HepG2 (cell line): ENCODE data around the gene MFRP. TPM values are rescaled to one million over a fixed set of nuclear protein-coding genes. Genes with fewer than 3 reads are reported as not detected.

ENCODE experiments used
- AGO2 ChIP-seq: fragments of 200-400 bp; formaldehyde crosslinking; optimal IDR thresholded peaks from 2 replicates; pipeline ENCODE3; 2017; ENCODE audit warnings: mild to moderate bottlenecking, low read depth, low read length, moderate library complexity
- GABPB1 ChIP-seq: IDR thresholded peaks from 2 replicates; pipeline ENCODE4 v1.6.1; 2016; ENCODE audit warnings: mild to moderate bottlenecking, missing genetic modification reagents, moderate library complexity, missing compliant biosample characterization
- KDM2A ChIP-seq: sonication (generic); formaldehyde crosslinking; IDR thresholded peaks from 2 replicates; pipeline ENCODE4 v1.4.0; 2020; ENCODE audit warnings: low read depth, missing genetic modification reagents, borderline replicate concordance
- ONECUT2 ChIP-seq: sonication (generic); formaldehyde crosslinking; IDR thresholded peaks from 2 replicates; pipeline ENCODE4 v1.4.0; 2020; ENCODE audit warnings: missing genetic modification reagents
- ZC3H4 ChIP-seq: sonication (generic); formaldehyde crosslinking; IDR thresholded peaks from 2 replicates; pipeline ENCODE4 v1.4.0; 2020; ENCODE audit warnings: missing genetic modification reagents, borderline replicate concordance
- ZFP1 ChIP-seq: IDR thresholded peaks from 2 replicates; pipeline ENCODE4 v1.6.1; 2016
- ZFY ChIP-seq: sonication (generic); formaldehyde crosslinking; IDR thresholded peaks from 2 replicates; pipeline ENCODE4 v1.4.0; 2020; ENCODE audit warnings: missing genetic modification reagents
- ZNF382 ChIP-seq: sonication (generic); formaldehyde crosslinking; IDR thresholded peaks from 2 replicates; pipeline ENCODE4 v1.5.0; 2020; ENCODE audit warnings: missing genetic modification reagents, mild to moderate bottlenecking, borderline replicate concordance
- ZNF430 ChIP-seq: sonication (generic); formaldehyde crosslinking; IDR thresholded peaks from 2 replicates; pipeline ENCODE4 v1.9.0; 2021; ENCODE audit warnings: mild to moderate bottlenecking, missing genetic modification reagents
- ZNF562 ChIP-seq: sonication (generic); formaldehyde crosslinking; IDR thresholded peaks from 2 replicates; pipeline ENCODE4 v1.8.0; 2022; ENCODE audit warnings: missing genetic modification reagents, borderline replicate concordance
- ZNF614 ChIP-seq: IDR thresholded peaks from 2 replicates; pipeline ENCODE4 v1.6.1; 2018; ENCODE audit warnings: missing biosample characterization, missing genetic modification reagents, inconsistent platforms, borderline replicate concordance
- polyA plus RNA-seq, 8 experiments: library from polyadenylated mRNA; depleted of rRNA in 3 of 8; stranded (reverse) in 7 of 8; unstranded in 1 of 8; fragments of >200 nt; fragmentation: Illumina TruSeq in 4 of 8; extraction: Trizol in 4 of 8; gene quantifications; 2 replicates each; pipeline versions ENCODE4 v1.2.1 to v1.2.3, GENCODE V29; 2011 to 2016; ENCODE audit warnings: low read depth in 4 of 8, missing spikeins in 1 of 8, mixed read lengths in 1 of 8; ENCODE audit not compliant: insufficient read depth in 1 of 8
- total RNA-seq, 5 experiments: library from RNA; depleted of rRNA; stranded (reverse); fragments of >200 nt; fragmentation: Illumina TruSeq; extraction: Trizol; gene quantifications; 2 replicates each; pipeline ENCODE4 v1.2.3, GENCODE V29; 2016; ENCODE audit warnings: low read depth in 1 of 5
- TF ChIP-seq, protein P1 (sequence below): sonication (generic); formaldehyde crosslinking; IDR thresholded peaks from 2 replicates; pipeline ENCODE4 v1.8.0; 2022; ENCODE audit warnings: missing genetic modification reagents, mild to moderate bottlenecking, moderate library complexity, borderline replicate concordance
- TF ChIP-seq, protein P2 (sequence below), 2 experiments: sonication (generic) in 1 of 2; formaldehyde crosslinking in 1 of 2; IDR thresholded peaks; 2 replicates each; pipeline versions ENCODE4 v1.4.0 to v1.6.1; 2016 to 2020; ENCODE audit warnings: borderline replicate concordance in 1 of 2, low read depth in 1 of 2, mild to moderate bottlenecking in 1 of 2, missing genetic modification reagents in 1 of 2
- TF ChIP-seq, protein P3 (sequence below): sonication (generic); formaldehyde crosslinking; IDR thresholded peaks from 2 replicates; pipeline ENCODE4 v1.8.1; 2022; ENCODE audit warnings: low read depth, mild to moderate bottlenecking, missing genetic modification reagents
- TF ChIP-seq, protein P4 (sequence below): sonication (generic); formaldehyde crosslinking; IDR thresholded peaks from 2 replicates; pipeline ENCODE4 v1.5.0; 2020; ENCODE audit warnings: mild to moderate bottlenecking, missing genetic modification reagents, borderline replicate concordance

MFRP gene
- total and polyA plus RNA-seq, 2 of the 13 experiments (the other 11 are each of a cell fraction or from before 2014, with no cell fraction given) = not detected

DNA sequence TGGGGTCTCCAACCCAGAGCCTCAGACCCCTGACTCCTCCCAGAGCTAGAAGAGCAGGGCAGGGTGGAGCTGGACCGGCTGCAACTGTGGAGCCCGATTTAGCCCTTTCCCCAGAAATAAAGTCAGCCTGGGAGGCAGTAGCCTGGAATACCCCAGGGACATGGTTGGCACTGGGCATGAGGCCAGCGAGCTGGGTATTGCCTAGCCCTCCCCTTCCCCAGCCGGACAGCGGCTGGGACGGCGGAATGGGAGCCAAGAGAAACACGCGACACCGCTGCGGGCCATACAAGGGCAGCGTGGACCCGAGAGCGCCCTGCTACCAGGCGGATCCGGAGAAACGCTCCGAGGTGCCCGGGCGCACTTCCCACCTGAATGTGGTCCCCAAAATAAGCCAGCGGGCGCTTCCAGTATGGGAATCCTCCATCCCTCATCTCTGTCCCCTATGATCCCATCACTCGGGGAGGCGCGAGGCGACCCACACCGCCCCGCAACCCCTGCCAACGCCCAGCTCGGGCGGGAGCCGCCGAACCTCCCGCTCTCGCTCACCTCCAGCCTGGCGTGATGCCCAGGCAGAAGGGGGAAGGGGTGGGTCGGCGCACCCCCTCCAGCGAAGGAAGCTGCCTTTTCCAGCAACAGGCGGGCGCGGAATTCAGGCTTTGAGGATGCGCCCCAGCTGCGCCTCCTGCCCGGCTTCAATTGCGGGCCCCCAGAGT, 30.3 kb downstream of the MFRP start (continued):
- TF ChIP-seq, protein P1, sequence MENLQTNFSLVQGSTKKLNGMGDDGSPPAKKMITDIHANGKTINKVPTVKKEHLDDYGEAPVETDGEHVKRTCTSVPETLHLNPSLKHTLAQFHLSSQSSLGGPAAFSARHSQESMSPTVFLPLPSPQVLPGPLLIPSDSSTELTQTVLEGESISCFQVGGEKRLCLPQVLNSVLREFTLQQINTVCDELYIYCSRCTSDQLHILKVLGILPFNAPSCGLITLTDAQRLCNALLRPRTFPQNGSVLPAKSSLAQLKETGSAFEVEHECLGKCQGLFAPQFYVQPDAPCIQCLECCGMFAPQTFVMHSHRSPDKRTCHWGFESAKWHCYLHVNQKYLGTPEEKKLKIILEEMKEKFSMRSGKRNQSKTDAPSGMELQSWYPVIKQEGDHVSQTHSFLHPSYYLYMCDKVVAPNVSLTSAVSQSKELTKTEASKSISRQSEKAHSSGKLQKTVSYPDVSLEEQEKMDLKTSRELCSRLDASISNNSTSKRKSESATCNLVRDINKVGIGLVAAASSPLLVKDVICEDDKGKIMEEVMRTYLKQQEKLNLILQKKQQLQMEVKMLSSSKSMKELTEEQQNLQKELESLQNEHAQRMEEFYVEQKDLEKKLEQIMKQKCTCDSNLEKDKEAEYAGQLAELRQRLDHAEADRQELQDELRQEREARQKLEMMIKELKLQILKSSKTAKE (CRISPR knock-in tag) = no peak
- TF ChIP-seq GABPB1 (0 out of 2 replicates have a peak, but pooled peaks have one; percentile 10), ZFP1 (CRISPR knock-in tag) (no peak), AGO2 (peak; percentile 39), ZNF430 (no peak), ZNF614 (CRISPR knock-in tag) (no peak), ONECUT2 (CRISPR knock-in tag) (no peak), KDM2A (CRISPR knock-in tag) (0 out of 2 replicates have a peak, but pooled peaks have one; percentile 1), ZFY (CRISPR knock-in tag) (no peak), ZNF382 (CRISPR knock-in tag) (no peak), ZC3H4 (no peak), ZNF562 (CRISPR knock-in tag) (no peak)
- TF ChIP-seq, protein P2, sequence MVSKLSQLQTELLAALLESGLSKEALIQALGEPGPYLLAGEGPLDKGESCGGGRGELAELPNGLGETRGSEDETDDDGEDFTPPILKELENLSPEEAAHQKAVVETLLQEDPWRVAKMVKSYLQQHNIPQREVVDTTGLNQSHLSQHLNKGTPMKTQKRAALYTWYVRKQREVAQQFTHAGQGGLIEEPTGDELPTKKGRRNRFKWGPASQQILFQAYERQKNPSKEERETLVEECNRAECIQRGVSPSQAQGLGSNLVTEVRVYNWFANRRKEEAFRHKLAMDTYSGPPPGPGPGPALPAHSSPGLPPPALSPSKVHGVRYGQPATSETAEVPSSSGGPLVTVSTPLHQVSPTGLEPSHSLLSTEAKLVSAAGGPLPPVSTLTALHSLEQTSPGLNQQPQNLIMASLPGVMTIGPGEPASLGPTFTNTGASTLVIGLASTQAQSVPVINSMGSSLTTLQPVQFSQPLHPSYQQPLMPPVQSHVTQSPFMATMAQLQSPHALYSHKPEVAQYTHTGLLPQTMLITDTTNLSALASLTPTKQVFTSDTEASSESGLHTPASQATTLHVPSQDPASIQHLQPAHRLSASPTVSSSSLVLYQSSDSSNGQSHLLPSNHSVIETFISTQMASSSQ (IDR thresholded peaks at IDR 0.05; ENCODE audit: low read depth) = no peak
- TF ChIP-seq, protein P2 (CRISPR knock-in tag; IDR thresholded peaks at IDR 0.05; ENCODE audit: borderline replicate concordance) = no peak
- TF ChIP-seq, protein P3, sequence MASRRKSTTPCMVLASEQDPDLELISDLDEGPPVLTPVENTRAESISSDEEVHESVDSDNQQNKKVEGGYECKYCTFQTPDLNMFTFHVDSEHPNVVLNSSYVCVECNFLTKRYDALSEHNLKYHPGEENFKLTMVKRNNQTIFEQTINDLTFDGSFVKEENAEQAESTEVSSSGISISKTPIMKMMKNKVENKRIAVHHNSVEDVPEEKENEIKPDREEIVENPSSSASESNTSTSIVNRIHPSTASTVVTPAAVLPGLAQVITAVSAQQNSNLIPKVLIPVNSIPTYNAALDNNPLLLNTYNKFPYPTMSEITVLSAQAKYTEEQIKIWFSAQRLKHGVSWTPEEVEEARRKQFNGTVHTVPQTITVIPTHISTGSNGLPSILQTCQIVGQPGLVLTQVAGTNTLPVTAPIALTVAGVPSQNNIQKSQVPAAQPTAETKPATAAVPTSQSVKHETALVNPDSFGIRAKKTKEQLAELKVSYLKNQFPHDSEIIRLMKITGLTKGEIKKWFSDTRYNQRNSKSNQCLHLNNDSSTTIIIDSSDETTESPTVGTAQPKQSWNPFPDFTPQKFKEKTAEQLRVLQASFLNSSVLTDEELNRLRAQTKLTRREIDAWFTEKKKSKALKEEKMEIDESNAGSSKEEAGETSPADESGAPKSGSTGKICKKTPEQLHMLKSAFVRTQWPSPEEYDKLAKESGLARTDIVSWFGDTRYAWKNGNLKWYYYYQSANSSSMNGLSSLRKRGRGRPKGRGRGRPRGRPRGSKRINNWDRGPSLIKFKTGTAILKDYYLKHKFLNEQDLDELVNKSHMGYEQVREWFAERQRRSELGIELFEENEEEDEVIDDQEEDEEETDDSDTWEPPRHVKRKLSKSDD (CRISPR knock-in tag) = no peak
- TF ChIP-seq, protein P4, sequence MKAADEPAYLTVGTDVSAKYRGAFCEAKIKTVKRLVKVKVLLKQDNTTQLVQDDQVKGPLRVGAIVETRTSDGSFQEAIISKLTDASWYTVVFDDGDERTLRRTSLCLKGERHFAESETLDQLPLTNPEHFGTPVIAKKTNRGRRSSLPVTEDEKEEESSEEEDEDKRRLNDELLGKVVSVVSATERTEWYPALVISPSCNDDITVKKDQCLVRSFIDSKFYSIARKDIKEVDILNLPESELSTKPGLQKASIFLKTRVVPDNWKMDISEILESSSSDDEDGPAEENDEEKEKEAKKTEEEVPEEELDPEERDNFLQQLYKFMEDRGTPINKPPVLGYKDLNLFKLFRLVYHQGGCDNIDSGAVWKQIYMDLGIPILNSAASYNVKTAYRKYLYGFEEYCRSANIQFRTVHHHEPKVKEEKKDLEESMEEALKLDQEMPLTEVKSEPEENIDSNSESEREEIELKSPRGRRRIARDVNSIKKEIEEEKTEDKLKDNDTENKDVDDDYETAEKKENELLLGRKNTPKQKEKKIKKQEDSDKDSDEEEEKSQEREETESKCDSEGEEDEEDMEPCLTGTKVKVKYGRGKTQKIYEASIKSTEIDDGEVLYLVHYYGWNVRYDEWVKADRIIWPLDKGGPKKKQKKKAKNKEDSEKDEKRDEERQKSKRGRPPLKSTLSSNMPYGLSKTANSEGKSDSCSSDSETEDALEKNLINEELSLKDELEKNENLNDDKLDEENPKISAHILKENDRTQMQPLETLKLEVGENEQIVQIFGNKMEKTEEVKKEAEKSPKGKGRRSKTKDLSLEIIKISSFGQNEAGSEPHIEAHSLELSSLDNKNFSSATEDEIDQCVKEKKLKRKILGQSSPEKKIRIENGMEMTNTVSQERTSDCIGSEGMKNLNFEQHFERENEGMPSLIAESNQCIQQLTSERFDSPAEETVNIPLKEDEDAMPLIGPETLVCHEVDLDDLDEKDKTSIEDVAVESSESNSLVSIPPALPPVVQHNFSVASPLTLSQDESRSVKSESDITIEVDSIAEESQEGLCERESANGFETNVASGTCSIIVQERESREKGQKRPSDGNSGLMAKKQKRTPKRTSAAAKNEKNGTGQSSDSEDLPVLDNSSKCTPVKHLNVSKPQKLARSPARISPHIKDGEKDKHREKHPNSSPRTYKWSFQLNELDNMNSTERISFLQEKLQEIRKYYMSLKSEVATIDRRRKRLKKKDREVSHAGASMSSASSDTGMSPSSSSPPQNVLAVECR = no peak
